Colonic mucosa (tissue), 4 donors: Measurements from ENCODE around the gene LMF1. TPM values are rescaled to one million over a fixed set of nuclear protein-coding genes. Genes with fewer than 3 reads are reported as not detected.

Source experiments
- DNase-seq: peaks from one replicate; pipeline ENCODE4 v3.0.0-alpha.2; 2020
- H3K27ac ChIP-seq: fragments of 200-600 bp; one replicate; pipeline ENCODE4 v1.8.0; 2021
- H3K27me3 ChIP-seq: fragments of 200-600 bp; one replicate; pipeline ENCODE4 v1.8.0; 2021
- H3K36me3 ChIP-seq: fragments of 200-600 bp; one replicate; pipeline ENCODE4 v1.8.0; 2021
- H3K4me1 ChIP-seq: fragments of 200-600 bp; one replicate; pipeline ENCODE4 v1.8.0; 2021; ENCODE audit warnings: mild to moderate bottlenecking
- H3K4me3 ChIP-seq: fragments of 200-600 bp; one replicate; pipeline ENCODE4 v1.8.0; 2021
- H3K9ac ChIP-seq, 2 donors: one replicate each; pipeline ENCODE4 v1.7.0; 2013; ENCODE audit warnings: control low read depth in 2 of 2, low read depth in 2 of 2, low read length in 2 of 2
- H3K9me3 ChIP-seq: fragments of 200-600 bp; one replicate; pipeline ENCODE4 v1.8.0; 2021
- intact Hi-C: fragments of 100-400 bp; cut with DNase I; formaldehyde crosslinking; loops from one replicate; pipeline ENCODE4 v1.14.1; 2022
- total RNA-seq, 2 donors: library from RNA; stranded (reverse); fragmentation: NEBNext Ultra II Directional in 1 of 2; extraction: Animal tissue kit (Norgen Biotek cat#: 25700) in 1 of 2; gene quantifications; one replicate each; pipeline ENCODE4 v1.2.1, GENCODE V29; 2021
- TF ChIP-seq, protein P1 (sequence below): fragments of 200-600 bp; IDR thresholded peaks from one replicate; pipeline ENCODE4 v1.8.0; 2022; ENCODE audit warnings: antibody characterized with exemption, mild to moderate bottlenecking
- donor health status: healthy.
- donor health status: DM: no; HTN: no; CAD: no.
- donor health status: DM: no; HTN: no; CAD: no.

LMF1 gene
- total RNA-seq, 2 donors from 2014 or later = 8.4 to 12.8 TPM

DNA sequence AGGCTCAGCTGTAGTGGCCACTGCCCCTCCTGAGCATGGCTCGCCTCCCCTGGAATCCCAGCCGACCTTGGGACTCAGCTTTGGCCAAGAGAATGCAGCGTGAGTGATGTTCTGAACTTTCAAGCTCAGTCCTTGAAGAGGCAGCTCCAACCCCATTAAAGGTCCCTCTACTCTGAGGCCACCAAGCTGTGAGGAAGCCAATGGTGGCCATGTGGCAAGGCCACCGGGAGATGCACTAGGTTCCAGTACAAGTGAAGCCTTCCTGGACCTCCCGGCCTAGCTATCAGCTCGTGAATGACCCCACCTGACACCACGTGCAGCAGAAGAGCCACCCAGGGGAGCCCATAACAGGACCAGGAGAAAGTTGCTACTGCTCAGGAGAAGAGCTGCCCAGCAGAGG is 88.5 kb downstream of the LMF1 start:
- DNase-seq = no peak
- Histone ChIP-seq H3K4me1 (no peaks in the 10 kb centered on the region), H3K27ac (no peak overlapping the region), H3K36me3 (no peaks in the 10 kb centered on the region), H3K9ac (no peak overlapping the region), H3K4me3 (no peak overlapping the region), H3K9me3 (no peaks in the 10 kb centered on the region), H3K27me3 (no peaks in the 10 kb centered on the region)
- intact Hi-C loops = no loop called here
- TF ChIP-seq, protein P1, sequence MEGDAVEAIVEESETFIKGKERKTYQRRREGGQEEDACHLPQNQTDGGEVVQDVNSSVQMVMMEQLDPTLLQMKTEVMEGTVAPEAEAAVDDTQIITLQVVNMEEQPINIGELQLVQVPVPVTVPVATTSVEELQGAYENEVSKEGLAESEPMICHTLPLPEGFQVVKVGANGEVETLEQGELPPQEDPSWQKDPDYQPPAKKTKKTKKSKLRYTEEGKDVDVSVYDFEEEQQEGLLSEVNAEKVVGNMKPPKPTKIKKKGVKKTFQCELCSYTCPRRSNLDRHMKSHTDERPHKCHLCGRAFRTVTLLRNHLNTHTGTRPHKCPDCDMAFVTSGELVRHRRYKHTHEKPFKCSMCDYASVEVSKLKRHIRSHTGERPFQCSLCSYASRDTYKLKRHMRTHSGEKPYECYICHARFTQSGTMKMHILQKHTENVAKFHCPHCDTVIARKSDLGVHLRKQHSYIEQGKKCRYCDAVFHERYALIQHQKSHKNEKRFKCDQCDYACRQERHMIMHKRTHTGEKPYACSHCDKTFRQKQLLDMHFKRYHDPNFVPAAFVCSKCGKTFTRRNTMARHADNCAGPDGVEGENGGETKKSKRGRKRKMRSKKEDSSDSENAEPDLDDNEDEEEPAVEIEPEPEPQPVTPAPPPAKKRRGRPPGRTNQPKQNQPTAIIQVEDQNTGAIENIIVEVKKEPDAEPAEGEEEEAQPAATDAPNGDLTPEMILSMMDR = no peak

DNA sequence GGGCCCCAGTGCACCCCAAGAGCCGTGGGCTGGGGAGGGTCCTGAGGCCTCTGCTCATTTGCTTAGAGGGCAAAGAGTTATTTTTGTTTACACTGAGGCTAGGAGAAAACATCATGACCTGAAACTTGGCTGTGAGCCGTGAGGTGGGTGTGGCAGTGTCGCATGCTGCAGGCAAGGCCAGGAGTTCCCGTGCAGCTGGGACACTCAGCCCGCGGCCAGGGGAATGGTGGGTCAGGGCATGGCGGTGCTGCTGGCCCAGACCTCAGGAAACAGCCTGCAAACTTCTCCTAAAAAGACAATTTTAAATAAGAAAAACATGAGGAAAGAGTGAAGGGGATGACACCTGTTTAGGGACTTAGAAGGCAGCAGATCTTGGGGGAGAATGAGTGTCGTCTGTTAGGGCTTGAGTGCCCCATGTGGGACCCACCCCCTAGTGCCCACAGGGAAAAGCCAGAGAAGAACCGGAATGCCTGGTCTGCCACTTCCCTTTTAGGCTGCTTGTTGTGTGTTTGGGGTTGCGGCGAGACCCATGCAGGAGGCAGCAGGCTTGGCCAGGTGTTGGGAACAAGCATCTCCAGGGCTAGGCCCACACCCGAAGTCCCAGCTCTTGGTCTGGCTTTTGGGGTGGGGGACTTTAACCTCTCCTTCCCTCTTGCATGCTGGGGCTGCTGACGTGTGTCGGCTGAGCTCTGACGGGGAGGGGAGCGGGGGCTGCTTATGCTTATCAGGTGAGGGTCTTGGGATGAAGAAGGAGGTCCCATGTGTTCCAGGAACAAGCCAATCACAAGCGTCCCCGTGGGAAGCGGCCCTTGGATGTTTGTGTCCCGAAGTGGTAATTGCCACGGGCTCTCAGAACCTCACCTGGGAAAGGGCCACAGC is 89.3 kb downstream of the LMF1 start:
- intact Hi-C loops = no loop called here
- DNase-seq = no peak
- Histone ChIP-seq H3K4me3 (no peak overlapping the region), H3K27ac (no peak overlapping the region), H3K9me3 (no peaks in the 10 kb centered on the region), H3K9ac (no peak overlapping the region), H3K36me3 (no peaks in the 10 kb centered on the region), H3K4me1 (no peaks in the 10 kb centered on the region), H3K27me3 (no peaks in the 10 kb centered on the region)
- TF ChIP-seq, protein P1 = no peak

DNA sequence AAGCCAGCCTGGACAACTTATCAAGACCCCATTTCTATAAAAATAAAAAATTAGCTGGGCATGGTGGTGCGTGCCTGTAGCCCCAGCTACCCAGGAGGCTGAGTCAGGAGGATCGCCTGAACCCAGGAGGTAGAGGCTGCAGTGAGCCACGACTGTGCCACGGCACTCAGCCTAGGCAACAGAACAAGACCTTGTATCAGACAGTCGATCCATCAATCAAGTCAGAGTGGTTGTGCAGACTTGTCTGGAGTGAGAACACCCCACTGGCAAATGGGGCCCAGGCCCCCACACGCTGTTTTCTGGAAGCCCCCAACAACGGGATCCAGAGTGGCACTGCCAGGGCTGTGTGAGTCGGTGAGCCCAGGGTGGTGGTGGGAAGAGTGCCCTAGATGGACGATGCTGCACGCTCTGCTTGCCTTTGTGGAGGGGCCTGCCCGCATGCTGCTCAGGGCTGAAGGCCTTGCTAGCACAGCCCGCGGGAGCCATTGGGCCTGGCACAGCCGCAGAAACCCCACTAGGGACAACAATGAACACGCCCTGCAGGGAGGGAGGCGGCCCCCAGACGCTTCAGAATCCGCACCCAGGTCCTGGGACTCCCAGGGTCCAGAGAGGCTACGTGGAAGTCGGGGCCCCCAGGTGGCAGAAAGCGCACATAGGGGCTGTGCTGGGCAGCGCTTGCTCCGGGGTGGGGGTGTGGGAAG is 90.2 kb downstream of the LMF1 start:
- TF ChIP-seq, protein P1 = no peak
- Histone ChIP-seq H3K36me3 (no peaks in the 10 kb centered on the region), H3K4me3 (no peak overlapping the region), H3K9me3 (no peaks in the 10 kb centered on the region), H3K9ac (no peak overlapping the region), H3K27me3 (no peaks in the 10 kb centered on the region), H3K4me1 (no peaks in the 10 kb centered on the region), H3K27ac (no peak overlapping the region)
- no peak for DNase-seq
- intact Hi-C loops = no loop called here

DNA sequence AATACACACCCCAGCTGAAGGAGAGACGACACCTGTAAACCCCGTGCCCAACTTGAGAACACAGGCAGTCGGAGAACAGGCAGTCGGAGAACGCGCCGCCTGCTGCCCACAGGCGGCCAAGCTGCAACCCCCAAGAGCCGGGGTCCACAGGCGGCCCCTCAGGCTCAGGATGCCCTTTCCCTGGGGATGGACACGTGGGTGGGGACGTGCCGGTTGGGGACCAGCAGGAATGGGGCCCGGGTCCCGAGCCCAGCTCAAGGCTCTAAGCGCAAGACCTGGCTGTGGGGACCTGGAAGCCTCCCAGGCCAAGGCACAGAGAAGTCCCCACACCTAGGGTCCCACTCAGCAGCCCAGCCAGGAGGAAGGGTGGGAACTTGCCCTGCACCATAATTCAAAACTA is 90.8 kb downstream of the LMF1 start:
- intact Hi-C loops = no loop called here
- Histone ChIP-seq H3K9ac (no peak overlapping the region), H3K27me3 (no peaks in the 10 kb centered on the region), H3K27ac (no peak overlapping the region), H3K9me3 (no peaks in the 10 kb centered on the region), H3K4me3 (no peak overlapping the region), H3K4me1 (no peaks in the 10 kb centered on the region), H3K36me3 (no peaks in the 10 kb centered on the region)
- TF ChIP-seq, protein P1 = no peak
- DNase-seq = no peak

DNA sequence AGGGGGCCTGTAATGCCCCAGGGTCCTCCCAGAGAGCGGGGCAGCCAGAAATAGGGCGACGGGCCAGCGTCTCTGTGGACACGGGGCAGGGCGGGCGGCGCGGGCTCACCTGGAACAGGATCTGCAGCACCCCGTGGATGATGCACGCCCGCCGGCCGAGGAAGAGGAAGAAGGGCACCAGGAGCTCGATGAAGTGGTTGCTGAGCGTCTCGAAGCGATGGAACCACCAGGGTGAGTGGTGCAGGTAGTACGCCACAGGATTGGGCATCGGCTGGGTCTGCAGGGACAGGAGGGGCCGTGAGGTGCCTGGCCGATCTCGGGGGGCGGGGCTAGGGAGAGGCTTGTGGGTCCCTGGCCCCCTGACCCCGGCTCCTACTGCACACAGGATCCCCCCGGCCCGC is 91.3 kb downstream of the LMF1 start:
- Histone ChIP-seq H3K9ac (no peak overlapping the region), H3K4me3 (no peak overlapping the region), H3K9me3 (no peaks in the 10 kb centered on the region), H3K4me1 (no peaks in the 10 kb centered on the region), H3K27me3 (no peaks in the 10 kb centered on the region), H3K27ac (no peak overlapping the region), H3K36me3 (no peaks in the 10 kb centered on the region)
- no peak for DNase-seq
- TF ChIP-seq, protein P1 = no peak
- intact Hi-C loops = no loop called here
